ENCODE results near the gene SLC35F2.
"Not testable (repeated sequence)": the region's sequence is repeated elsewhere in the genome, so short reads cannot be mapped to it uniquely, and the experiment has no call there.

GRCh38 chr11:107758719-107759355 lies 99.8 kb downstream of the SLC35F2 start:
- TF ChIP-seq TCF12 (IDR thresholded peaks at IDR 0.05); EP300 (IDR thresholded peaks at IDR 0.05; ENCODE audit: borderline replicate concordance in 1 of 2, low read depth in 1 of 2, low read length in 1 of 2): not testable (repeated sequence)
